ENCODE results near the gene ATRN. TPM values are rescaled to one million over a fixed set of nuclear protein-coding genes. Genes with fewer than 3 reads are reported as not detected.

ATRN gene
- polyA plus RNA-seq, 1 donor (not counting 4 experiments of a cell fraction or from before 2014, with no cell fraction given): 49.9 TPM

DNA sequence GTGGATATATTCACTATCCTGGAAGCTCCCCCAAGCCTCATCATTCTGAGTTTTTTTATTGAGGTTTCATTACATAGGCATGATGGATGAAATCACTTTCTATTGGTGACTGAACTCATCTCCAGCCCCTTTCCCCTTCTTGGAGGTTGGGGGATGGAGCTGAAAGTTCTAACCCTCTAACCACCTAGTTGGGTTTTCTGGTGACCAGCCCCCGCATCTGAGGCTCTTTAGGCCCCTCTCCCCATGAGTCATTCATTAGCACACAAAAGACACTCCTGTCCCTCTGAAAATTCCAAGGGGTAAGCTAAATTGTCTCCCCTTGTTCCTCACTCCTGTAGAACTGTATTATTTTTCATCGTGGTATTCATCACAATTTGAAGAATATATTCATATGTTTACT is 159.1 kb downstream of the ATRN start:
- Histone ChIP-seq H3K4me2 (ENCODE audit: control insufficient read depth, extremely low read depth, insufficient read depth, low read depth, low read length) (no peak overlapping the region), H3K4me3 (ENCODE audit: control insufficient read depth in 2 of 3, extremely low read depth in 1 of 3, insufficient read depth in 2 of 3, low read depth in 1 of 3, low read length in 3 of 3) (no peak overlapping the region), H3K27ac (ENCODE audit: control insufficient read depth, insufficient read depth, low read length) (no peak overlapping the region), H3K36me3 (ENCODE audit: control insufficient read depth in 2 of 2, extremely low read depth in 1 of 2, insufficient read depth in 2 of 2, low read length in 2 of 2) (peaks cover 4 to 9% of the 10 kb centered on the region in 2 experiments), H4K20me1 (ENCODE audit: control insufficient read depth, extremely low read depth, insufficient read depth, low read length) (no peaks in the 10 kb centered on the region), H3K79me2 (ENCODE audit: control insufficient read depth, insufficient read depth, low read length) (no peaks in the 10 kb centered on the region), H3K9ac (ENCODE audit: control insufficient read depth, extremely low read depth, insufficient read depth, low read length) (no peak overlapping the region), H3K9me1 (ENCODE audit: control insufficient read depth, extremely low read depth, insufficient read depth, low read length) (peaks cover 4% of the 10 kb centered on the region), H3K27me3 (ENCODE audit: control insufficient read depth, extremely low read depth, insufficient read depth, low read length) (no peaks in the 10 kb centered on the region), H3K4me1 (ENCODE audit: control insufficient read depth, extremely low read depth, insufficient read depth, low read length) (no peaks in the 10 kb centered on the region), H2AFZ (ENCODE audit: control insufficient read depth, low read length) (no peak overlapping the region), H3K9me3 (ENCODE audit: control insufficient read depth, low read depth, low read length) (no peaks in the 10 kb centered on the region)
- no peak for TF ChIP-seq EZH2 (IDR thresholded peaks at IDR 0.05; ENCODE audit: low read length)
- TF ChIP-seq, protein P1, sequence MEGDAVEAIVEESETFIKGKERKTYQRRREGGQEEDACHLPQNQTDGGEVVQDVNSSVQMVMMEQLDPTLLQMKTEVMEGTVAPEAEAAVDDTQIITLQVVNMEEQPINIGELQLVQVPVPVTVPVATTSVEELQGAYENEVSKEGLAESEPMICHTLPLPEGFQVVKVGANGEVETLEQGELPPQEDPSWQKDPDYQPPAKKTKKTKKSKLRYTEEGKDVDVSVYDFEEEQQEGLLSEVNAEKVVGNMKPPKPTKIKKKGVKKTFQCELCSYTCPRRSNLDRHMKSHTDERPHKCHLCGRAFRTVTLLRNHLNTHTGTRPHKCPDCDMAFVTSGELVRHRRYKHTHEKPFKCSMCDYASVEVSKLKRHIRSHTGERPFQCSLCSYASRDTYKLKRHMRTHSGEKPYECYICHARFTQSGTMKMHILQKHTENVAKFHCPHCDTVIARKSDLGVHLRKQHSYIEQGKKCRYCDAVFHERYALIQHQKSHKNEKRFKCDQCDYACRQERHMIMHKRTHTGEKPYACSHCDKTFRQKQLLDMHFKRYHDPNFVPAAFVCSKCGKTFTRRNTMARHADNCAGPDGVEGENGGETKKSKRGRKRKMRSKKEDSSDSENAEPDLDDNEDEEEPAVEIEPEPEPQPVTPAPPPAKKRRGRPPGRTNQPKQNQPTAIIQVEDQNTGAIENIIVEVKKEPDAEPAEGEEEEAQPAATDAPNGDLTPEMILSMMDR (optimal IDR thresholded peaks at IDR 0.05 in 1 of 3, IDR thresholded peaks at IDR 0.05 in 1 of 3, conservative IDR thresholded peaks at IDR 0.05 in 1 of 3; ENCODE audit: extremely low read depth in 1 of 3, insufficient read depth in 2 of 3, low read length in 3 of 3): no peak
- no peak for FAIRE-seq
- dilution Hi-C loops (cut with MboI; ENCODE audit: extremely low pct_ligation_motif_present, low sequenced_read_pairs): no loop called here
- no peak for DNase-seq (ENCODE audit: low read depth, low spot score)

DNA sequence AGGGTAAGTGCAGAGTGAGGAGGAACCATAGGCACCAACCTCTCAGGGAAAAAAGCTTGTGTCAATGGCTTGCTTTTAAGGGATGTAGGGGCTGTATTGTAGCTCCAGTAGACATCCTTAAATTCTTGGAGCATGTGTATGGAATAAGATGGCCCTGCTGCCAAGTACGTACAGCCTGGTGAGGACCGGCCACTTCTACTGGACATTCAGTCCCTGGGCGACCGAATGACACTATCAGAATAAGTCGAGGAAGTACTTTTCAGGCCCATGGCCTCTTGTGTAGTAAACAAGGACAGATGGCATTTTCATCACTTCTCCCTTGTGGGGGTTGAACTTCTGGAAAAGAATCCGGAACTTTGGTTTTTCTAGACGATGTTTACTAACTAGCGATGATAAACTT is 159.6 kb downstream of the ATRN start:
- no peak overlapping the region for H3K27ac ChIP-seq (ENCODE audit: control insufficient read depth, insufficient read depth, low read length)
- H3K4me2 ChIP-seq (ENCODE audit: control insufficient read depth, extremely low read depth, insufficient read depth, low read depth, low read length): no peak overlapping the region
- TF ChIP-seq, protein P1 (optimal IDR thresholded peaks at IDR 0.05 in 1 of 3, IDR thresholded peaks at IDR 0.05 in 1 of 3, conservative IDR thresholded peaks at IDR 0.05 in 1 of 3; ENCODE audit: extremely low read depth in 1 of 3, insufficient read depth in 2 of 3, low read length in 3 of 3): no peak
- no peak for TF ChIP-seq EZH2 (IDR thresholded peaks at IDR 0.05; ENCODE audit: low read length)
- peaks cover 4% of the 10 kb centered on the region for H3K9me1 ChIP-seq (ENCODE audit: control insufficient read depth, extremely low read depth, insufficient read depth, low read length)
- H3K9me3 ChIP-seq (ENCODE audit: control insufficient read depth, low read depth, low read length): no peaks in the 10 kb centered on the region
- no peaks in the 10 kb centered on the region for H3K4me1 ChIP-seq (ENCODE audit: control insufficient read depth, extremely low read depth, insufficient read depth, low read length)
- H3K79me2 ChIP-seq (ENCODE audit: control insufficient read depth, insufficient read depth, low read length): no peaks in the 10 kb centered on the region
- H3K4me3 ChIP-seq (ENCODE audit: control insufficient read depth in 2 of 3, extremely low read depth in 1 of 3, insufficient read depth in 2 of 3, low read depth in 1 of 3, low read length in 3 of 3): no peak overlapping the region
- H3K9ac ChIP-seq (ENCODE audit: control insufficient read depth, extremely low read depth, insufficient read depth, low read length): no peak overlapping the region
- DNase-seq (ENCODE audit: low read depth, low spot score) (no peak), FAIRE-seq (no peak)
- no peaks in the 10 kb centered on the region for H3K27me3 ChIP-seq (ENCODE audit: control insufficient read depth, extremely low read depth, insufficient read depth, low read length)
- peaks cover 4 to 6% of the 10 kb centered on the region in 2 experiments for H3K36me3 ChIP-seq (ENCODE audit: control insufficient read depth in 2 of 2, extremely low read depth in 1 of 2, insufficient read depth in 2 of 2, low read length in 2 of 2)
- H2AFZ ChIP-seq (ENCODE audit: control insufficient read depth, low read length): no peak overlapping the region
- dilution Hi-C loops (cut with MboI; ENCODE audit: extremely low pct_ligation_motif_present, low sequenced_read_pairs): no loop called here
- no peaks in the 10 kb centered on the region for H4K20me1 ChIP-seq (ENCODE audit: control insufficient read depth, extremely low read depth, insufficient read depth, low read length)

Measured in keratinocyte (primary cell).